ENCODE measurements around the gene RBM10.

DNA sequence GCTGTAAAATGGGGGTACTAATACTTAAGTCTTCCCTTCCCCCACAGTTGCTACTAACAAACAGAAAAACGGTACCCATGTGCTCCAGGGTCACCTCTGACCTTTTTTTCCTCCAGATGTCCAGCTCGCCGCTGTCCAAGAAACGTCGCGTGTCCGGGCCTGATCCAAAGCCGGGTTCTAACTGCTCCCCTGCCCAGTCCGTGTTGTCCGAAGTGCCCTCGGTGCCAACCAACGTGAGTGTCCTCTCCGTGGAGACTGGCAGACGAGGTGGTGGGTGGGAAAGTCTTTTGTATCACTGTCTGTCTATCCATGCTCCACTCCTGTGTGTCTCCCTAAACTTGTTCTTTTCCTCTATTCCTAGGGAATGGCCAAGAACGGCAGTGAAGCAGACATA is 53.7 kb downstream of the RBM10 start:
- TF ChIP-seq CTCF (IDR thresholded peaks at IDR 0.05) = no peak
- TF ChIP-seq POLR2A (IDR thresholded peaks at IDR 0.05) = no peak
